Panc1 (cell line): ENCODE results near the gene JAG1.

ENCODE experiments used
- TF ChIP-seq, protein P1 (sequence below): fragments of 450-650 bp; IDR thresholded peaks from 2 replicates; pipeline ENCODE4 v1.5.1; 2017; ENCODE audit warnings: mild to moderate bottlenecking
- TF ChIP-seq, protein P2 (sequence below), 2 experiments: IDR thresholded peaks; 2 replicates each; pipeline ENCODE4 v1.6.1; 2011 to 2012; ENCODE audit warnings: low read depth in 2 of 2, control low read depth in 1 of 2, low read length in 1 of 2, mild to moderate bottlenecking in 1 of 2, moderate library complexity in 1 of 2; ENCODE audit not compliant: insufficient read depth in 1 of 2

DNA sequence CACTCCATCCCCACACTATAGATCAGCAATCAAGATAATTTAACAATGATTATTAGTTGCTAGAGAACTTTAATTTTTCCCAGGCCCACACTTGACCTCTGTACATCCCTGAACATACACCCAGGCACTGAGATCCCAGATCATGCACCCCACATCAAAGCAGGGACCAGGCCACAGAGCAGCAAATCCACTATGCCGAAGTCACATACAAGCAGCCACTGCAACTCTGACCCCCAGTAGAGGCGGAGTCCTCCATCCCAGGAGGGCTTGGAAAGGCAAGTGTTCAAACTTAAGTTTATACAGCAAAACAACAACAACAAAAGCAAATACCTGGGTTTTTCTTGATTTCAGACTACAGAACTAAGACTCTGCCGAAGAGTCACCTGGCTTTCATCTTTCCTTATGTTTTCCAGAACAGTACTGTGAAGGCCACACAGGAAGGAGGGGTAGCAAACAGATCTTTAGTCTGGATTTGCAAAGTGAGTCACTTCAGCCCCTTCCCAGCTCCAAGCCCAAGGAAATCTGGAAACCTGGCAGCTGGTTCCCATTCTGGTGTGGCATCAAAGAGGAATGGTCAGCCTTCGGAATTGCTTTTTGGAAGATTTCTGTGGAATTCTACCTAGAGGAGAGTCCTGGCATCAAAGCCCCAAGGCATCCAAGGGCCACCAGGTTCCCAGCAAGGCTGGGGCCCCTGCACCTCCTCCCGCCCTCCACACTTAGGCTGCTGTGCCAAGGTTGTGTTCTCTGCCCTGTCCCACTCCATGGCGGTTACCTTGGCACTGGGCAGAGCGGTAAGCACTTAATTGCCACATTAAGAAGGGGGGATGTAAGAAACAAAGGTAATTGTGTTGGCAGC is 7.3 kb downstream of the JAG1 start:
- TF ChIP-seq, protein P1, sequence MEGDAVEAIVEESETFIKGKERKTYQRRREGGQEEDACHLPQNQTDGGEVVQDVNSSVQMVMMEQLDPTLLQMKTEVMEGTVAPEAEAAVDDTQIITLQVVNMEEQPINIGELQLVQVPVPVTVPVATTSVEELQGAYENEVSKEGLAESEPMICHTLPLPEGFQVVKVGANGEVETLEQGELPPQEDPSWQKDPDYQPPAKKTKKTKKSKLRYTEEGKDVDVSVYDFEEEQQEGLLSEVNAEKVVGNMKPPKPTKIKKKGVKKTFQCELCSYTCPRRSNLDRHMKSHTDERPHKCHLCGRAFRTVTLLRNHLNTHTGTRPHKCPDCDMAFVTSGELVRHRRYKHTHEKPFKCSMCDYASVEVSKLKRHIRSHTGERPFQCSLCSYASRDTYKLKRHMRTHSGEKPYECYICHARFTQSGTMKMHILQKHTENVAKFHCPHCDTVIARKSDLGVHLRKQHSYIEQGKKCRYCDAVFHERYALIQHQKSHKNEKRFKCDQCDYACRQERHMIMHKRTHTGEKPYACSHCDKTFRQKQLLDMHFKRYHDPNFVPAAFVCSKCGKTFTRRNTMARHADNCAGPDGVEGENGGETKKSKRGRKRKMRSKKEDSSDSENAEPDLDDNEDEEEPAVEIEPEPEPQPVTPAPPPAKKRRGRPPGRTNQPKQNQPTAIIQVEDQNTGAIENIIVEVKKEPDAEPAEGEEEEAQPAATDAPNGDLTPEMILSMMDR, result no peak
- TF ChIP-seq, protein P2, sequence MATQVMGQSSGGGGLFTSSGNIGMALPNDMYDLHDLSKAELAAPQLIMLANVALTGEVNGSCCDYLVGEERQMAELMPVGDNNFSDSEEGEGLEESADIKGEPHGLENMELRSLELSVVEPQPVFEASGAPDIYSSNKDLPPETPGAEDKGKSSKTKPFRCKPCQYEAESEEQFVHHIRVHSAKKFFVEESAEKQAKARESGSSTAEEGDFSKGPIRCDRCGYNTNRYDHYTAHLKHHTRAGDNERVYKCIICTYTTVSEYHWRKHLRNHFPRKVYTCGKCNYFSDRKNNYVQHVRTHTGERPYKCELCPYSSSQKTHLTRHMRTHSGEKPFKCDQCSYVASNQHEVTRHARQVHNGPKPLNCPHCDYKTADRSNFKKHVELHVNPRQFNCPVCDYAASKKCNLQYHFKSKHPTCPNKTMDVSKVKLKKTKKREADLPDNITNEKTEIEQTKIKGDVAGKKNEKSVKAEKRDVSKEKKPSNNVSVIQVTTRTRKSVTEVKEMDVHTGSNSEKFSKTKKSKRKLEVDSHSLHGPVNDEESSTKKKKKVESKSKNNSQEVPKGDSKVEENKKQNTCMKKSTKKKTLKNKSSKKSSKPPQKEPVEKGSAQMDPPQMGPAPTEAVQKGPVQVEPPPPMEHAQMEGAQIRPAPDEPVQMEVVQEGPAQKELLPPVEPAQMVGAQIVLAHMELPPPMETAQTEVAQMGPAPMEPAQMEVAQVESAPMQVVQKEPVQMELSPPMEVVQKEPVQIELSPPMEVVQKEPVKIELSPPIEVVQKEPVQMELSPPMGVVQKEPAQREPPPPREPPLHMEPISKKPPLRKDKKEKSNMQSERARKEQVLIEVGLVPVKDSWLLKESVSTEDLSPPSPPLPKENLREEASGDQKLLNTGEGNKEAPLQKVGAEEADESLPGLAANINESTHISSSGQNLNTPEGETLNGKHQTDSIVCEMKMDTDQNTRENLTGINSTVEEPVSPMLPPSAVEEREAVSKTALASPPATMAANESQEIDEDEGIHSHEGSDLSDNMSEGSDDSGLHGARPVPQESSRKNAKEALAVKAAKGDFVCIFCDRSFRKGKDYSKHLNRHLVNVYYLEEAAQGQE (IDR thresholded peaks at IDR 0.05; ENCODE audit: insufficient read depth in 1 of 2, low read depth in 2 of 2, low read length in 1 of 2), result no peak
